SK-N-SH (cell line): ENCODE measurements around the gene ZBTB16. TPM values are rescaled to one million over a fixed set of nuclear protein-coding genes. Genes with fewer than 3 reads are reported as not detected.

Experiments
- CTCF ChIA-PET: fragments of 300-600, 350-600 bp; formaldehyde crosslinking; extraction: SDS; loops from one replicate; lab custom pipeline; 2021; lab: Yijun Ruan, JAX
- POLR2A ChIA-PET: fragments of 350-600 bp; sonication (Branson Sonifier 250); formaldehyde crosslinking; extraction: SDS; loops from one replicate; lab custom pipeline; 2020; ENCODE audit warnings: antibody characterized with exemption, inconsistent platforms; lab: Yijun Ruan, JAX
- DNase-seq: peaks from one replicate; pipeline ENCODE4 v3.0.0; 2012
- H2AFZ ChIP-seq: fragments of 200-600 bp; sonication (generic); 2 replicates; pipeline ENCODE4 v1.8.1; 2016; ENCODE audit warnings: antibody characterized with exemption, mild to moderate bottlenecking, low read depth
- H3F3A ChIP-seq: fragments of 200-600 bp; sonication (generic); replicated peaks from 2 replicates; pipeline ENCODE3; 2016; ENCODE audit warnings: antibody characterized with exemption, mild to moderate bottlenecking; ENCODE audit not compliant: insufficient read depth
- H3K27ac ChIP-seq, 2 experiments: fragments of 200-500 bp in 1 of 2; fragments of 200-600 bp in 1 of 2; sonication (Bioruptor generic) in 1 of 2; sonication (generic), shearing (Covaris generic) in 1 of 2; 2 replicates each; pipeline versions ENCODE4 v1.5.1 to v1.6.1; 2014 to 2016; ENCODE audit warnings: low read depth in 2 of 2, inconsistent platforms in 1 of 2, low read length in 1 of 2, mild to moderate bottlenecking in 1 of 2, mixed read lengths in 1 of 2
- H3K27me3 ChIP-seq: fragments of 200-600 bp; sonication (generic), shearing (Covaris generic); 2 replicates; pipeline ENCODE4 v1.6.1; 2016; ENCODE audit warnings: mixed run types; ENCODE audit not compliant: insufficient read depth
- H3K36me3 ChIP-seq, 2 experiments: fragments of 200-500 bp in 1 of 2; fragments of 200-600 bp in 1 of 2; sonication (Bioruptor generic) in 1 of 2; sonication (generic) in 1 of 2; replicated peaks in 1 of 2; 2 replicates each; pipeline versions ENCODE3 to v1.5.1; 2014 to 2016; ENCODE audit warnings: low read length in 1 of 2, mild to moderate bottlenecking in 1 of 2; ENCODE audit not compliant: insufficient read depth in 2 of 2, control insufficient read depth in 1 of 2
- H3K4me1 ChIP-seq, 2 experiments: fragments of 200-500 bp in 1 of 2; fragments of 200-600 bp in 1 of 2; sonication (Bioruptor generic) in 1 of 2; sonication (generic), shearing (Covaris generic) in 1 of 2; 2 replicates each; pipeline versions ENCODE4 v1.5.1 to v1.6.1; 2014 to 2016; ENCODE audit warnings: low read depth in 1 of 2, low read length in 1 of 2, mixed run types in 1 of 2; ENCODE audit not compliant: insufficient read depth in 2 of 2, control insufficient read depth in 1 of 2
- H3K4me2 ChIP-seq: fragments of 200-600 bp; sonication (generic), shearing (Covaris generic); 2 replicates; pipeline ENCODE4 v1.6.1; 2017; ENCODE audit warnings: mixed run types
- H3K4me3 ChIP-seq, 2 experiments: fragments of 200-500 bp in 1 of 2; fragments of 200-600 bp in 1 of 2; sonication (Bioruptor generic) in 1 of 2; sonication (generic), shearing (Covaris generic) in 1 of 2; 2 replicates each; pipeline versions ENCODE4 v1.5.1 to v1.8.1; 2014 to 2016; ENCODE audit warnings: low read depth in 2 of 2, inconsistent platforms in 1 of 2, low read length in 1 of 2, mild to moderate bottlenecking in 1 of 2, mixed read lengths in 1 of 2, moderate library complexity in 1 of 2
- H3K79me2 ChIP-seq: fragments of 200-600 bp; sonication (generic); 2 replicates; pipeline ENCODE4 v1.8.1; 2017; ENCODE audit warnings: mild to moderate bottlenecking; ENCODE audit not compliant: insufficient read depth
- H3K9ac ChIP-seq: fragments of 200-600 bp; sonication (generic); 2 replicates; pipeline ENCODE4 v1.6.1; 2017; ENCODE audit warnings: mixed run types
- H3K9me2 ChIP-seq: fragments of 200-600 bp; sonication (generic); 2 replicates; pipeline ENCODE4 v1.6.1; 2017; ENCODE audit warnings: mixed run types
- H3K9me3 ChIP-seq: fragments of 200-600 bp; sonication (generic); 2 replicates; pipeline ENCODE4 v1.6.1; 2017; ENCODE audit warnings: mixed run types, mild to moderate bottlenecking, moderate library complexity
- H4K20me1 ChIP-seq: fragments of 200-600 bp; sonication (generic); 2 replicates; pipeline ENCODE4 v1.6.1; 2017; ENCODE audit warnings: mild to moderate bottlenecking, mixed run types; ENCODE audit not compliant: insufficient read depth
- CHD2 ChIP-seq: fragments of 150-350 bp; IDR thresholded peaks from 2 replicates; pipeline ENCODE4 v1.6.1; 2018; ENCODE audit warnings: low read length; ENCODE audit not compliant: partially characterized antibody
- FOXJ3 ChIP-seq: sonication (generic); formaldehyde crosslinking; IDR thresholded peaks from 2 replicates; pipeline ENCODE4 v1.5.1; 2020; ENCODE audit warnings: mild to moderate bottlenecking, missing genetic modification reagents
- FOXM1 ChIP-seq: IDR thresholded peaks from 2 replicates; pipeline ENCODE4 v1.4.0; 2012; ENCODE audit warnings: low read depth, mild to moderate bottlenecking
- GATA2 ChIP-seq: sonication (generic); formaldehyde crosslinking; IDR thresholded peaks from 2 replicates; pipeline ENCODE4 v1.5.0; 2020; ENCODE audit warnings: mild to moderate bottlenecking, missing genetic modification reagents
- MAX ChIP-seq: IDR thresholded peaks from 2 replicates; pipeline ENCODE4 v1.4.0; 2012; ENCODE audit warnings: low read depth
- NRF1 ChIP-seq: IDR thresholded peaks from 2 replicates; pipeline ENCODE4 v1.6.1; 2012; ENCODE audit warnings: low read depth, mild to moderate bottlenecking, low read length
- RCOR1 ChIP-seq: fragments of 150-350 bp; IDR thresholded peaks from 2 replicates; pipeline ENCODE4 v1.6.1; 2017; ENCODE audit warnings: antibody characterized with exemption, low read length
- RFX5 ChIP-seq: IDR thresholded peaks from 2 replicates; pipeline ENCODE4 v1.6.1; 2012; ENCODE audit warnings: mild to moderate bottlenecking, improper control_type of control experiment, low read length
- ZBTB33 ChIP-seq: IDR thresholded peaks from 2 replicates; pipeline ENCODE4 v1.4.0; 2012; ENCODE audit warnings: low read depth, borderline replicate concordance
- WGBS: methylation state at CpG from one replicate; pipeline ENCODE4 v1.1.6; 2017; ENCODE audit warnings: low lambda C conversion rate; 5-methylcytosine and 5-hydroxymethylcytosine counted together
- polyA plus RNA-seq, 3 experiments: library from polyadenylated mRNA; depleted of rRNA; stranded (reverse); fragments of >200 nt; gene quantifications; 2 replicates each; pipeline ENCODE4 v1.2.3, GENCODE V29; 2012

The ZBTB16 gene
- polyA plus RNA-seq, 1 of the 3 experiments (the other 2 are of a cell fraction), result not detected

GRCh38 chr11:114209904-114210303 is 150.4 kb downstream of the ZBTB16 start (continued):
- TF ChIP-seq ZBTB33 (no peak), RCOR1 (no peak), CHD2 (no peak), RFX5 (no peak), GATA2 (CRISPR knock-in tag) (no peak)

GRCh38 chr11:114211444-114212121 is 152.1 kb downstream of the ZBTB16 start:
- H3K9ac ChIP-seq, result no peak overlapping the region
- no peaks in the 10 kb centered on the region for H3K9me3 ChIP-seq
- no peaks in the 10 kb centered on the region for H3F3A ChIP-seq
- H3K4me2 ChIP-seq, result no peak overlapping the region
- DNase-seq, result no peak
- H3K27ac ChIP-seq, result no peak overlapping the region
- 66% methylated on average over 17 of the region's 20 CpGs for WGBS
- no peak for TF ChIP-seq MAX
- no peak for TF ChIP-seq NRF1
- TF ChIP-seq, all 33 proteins: peak for 0
- CTCF ChIA-PET, result no interaction called here
- H3K27me3 ChIP-seq, result peaks cover 25% of the 10 kb centered on the region
- H3K4me3 ChIP-seq, result no peak overlapping the region
- H4K20me1 ChIP-seq, result no peaks in the 10 kb centered on the region
- POLR2A ChIA-PET, result no interaction called here
- H3K4me1 ChIP-seq, result no peaks in the 10 kb centered on the region
- no peak overlapping the region for H2AFZ ChIP-seq
- no peaks in the 10 kb centered on the region for H3K79me2 ChIP-seq
- no peaks in the 10 kb centered on the region for H3K9me2 ChIP-seq
- H3K36me3 ChIP-seq, result no peaks in the 10 kb centered on the region

- POLR2A ChIA-PET, result no interaction called here
- H3K27me3 ChIP-seq, result peaks cover 20% of the 10 kb centered on the region
Measured at GRCh38 chr11:114213622-114214021, 154.1 kb downstream of the ZBTB16 start.

More at GRCh38 chr11:114213622-114214021, 154.1 kb downstream of the ZBTB16 start:
- no peaks in the 10 kb centered on the region for H4K20me1 ChIP-seq
- H3K9me3 ChIP-seq, result no peaks in the 10 kb centered on the region
- H3K36me3 ChIP-seq, result no peaks in the 10 kb centered on the region
- H3K79me2 ChIP-seq, result no peaks in the 10 kb centered on the region
- H3K4me3 ChIP-seq, result no peak overlapping the region
- H3K4me1 ChIP-seq, result no peaks in the 10 kb centered on the region; a peak in 1 of 4 replicates
- no peak overlapping the region for H3K27ac ChIP-seq
- CTCF ChIA-PET, result no interaction called here
- H3K9me2 ChIP-seq, result no peaks in the 10 kb centered on the region
- DNase-seq, result no peak
- no peak overlapping the region for H2AFZ ChIP-seq
- TF ChIP-seq FOXJ3 (CRISPR knock-in tag) (no peak), FOXM1 (no peak), NRF1 (no peak), ZBTB33 (no peak), MAX (no peak)
- no peak overlapping the region for H3K9ac ChIP-seq
- H3F3A ChIP-seq, result no peaks in the 10 kb centered on the region
- H3K4me2 ChIP-seq, result no peak overlapping the region
- 45% methylated on average over 2 of the region's 2 CpGs for WGBS
